Osteoblast (primary cell): ENCODE measurements around the gene DIS3L2. TPM values are rescaled to one million over a fixed set of nuclear protein-coding genes. Genes with fewer than 3 reads are reported as not detected.
"Not testable (repeated sequence)": the region's sequence is repeated elsewhere in the genome, so short reads cannot be mapped to it uniquely, and the experiment has no call there.

Experiments
- DNase-seq: peaks from one replicate; pipeline ENCODE4 v3.0.0; 2011; ENCODE audit warnings: low spot score, mixed read lengths; ENCODE audit not compliant: insufficient read length; ENCODE audit errors: missing footprints
- H2AFZ ChIP-seq: 2 replicates; pipeline ENCODE4 v1.6.0; 2011; ENCODE audit warnings: mild to moderate bottlenecking, low read length
- H3K27ac ChIP-seq: 2 replicates; pipeline ENCODE4 v1.5.1; 2011; ENCODE audit warnings: mild to moderate bottlenecking, low read depth, low read length, moderate library complexity
- H3K27me3 ChIP-seq: 2 replicates; pipeline ENCODE4 v1.6.0; 2012; ENCODE audit warnings: mild to moderate bottlenecking, control low read depth, inconsistent platforms, low read length, moderate library complexity; ENCODE audit not compliant: insufficient read depth
- H3K36me3 ChIP-seq: 2 replicates; pipeline ENCODE4 v1.5.1; 2011; ENCODE audit warnings: mild to moderate bottlenecking, low read length, control low read depth, moderate library complexity; ENCODE audit not compliant: insufficient read depth
- H3K4me1 ChIP-seq: 2 replicates; pipeline ENCODE4 v1.5.1; 2011; ENCODE audit warnings: mild to moderate bottlenecking, low read length, control low read depth, moderate library complexity; ENCODE audit not compliant: insufficient read depth
- H3K4me2 ChIP-seq: 2 replicates; pipeline ENCODE4 v1.6.0; 2011; ENCODE audit warnings: mild to moderate bottlenecking, low read length; ENCODE audit not compliant: insufficient read depth
- H3K4me3 ChIP-seq: fragments of 200-600 bp; sonication (generic); 3 replicates; pipeline ENCODE4 v1.5.1; 2012; ENCODE audit warnings: mild to moderate bottlenecking, low read length, inconsistent platforms; ENCODE audit not compliant: insufficient read depth
- H3K79me2 ChIP-seq: 2 replicates; pipeline ENCODE4 v1.6.0; 2012; ENCODE audit warnings: mild to moderate bottlenecking, low read length, control low read depth, inconsistent platforms; ENCODE audit not compliant: insufficient read depth
- H3K9me3 ChIP-seq: 2 replicates; pipeline ENCODE4 v1.5.1; 2011; ENCODE audit warnings: low read depth, low read length, control low read depth
- H4K20me1 ChIP-seq: 2 replicates; pipeline ENCODE4 v1.6.0; 2012; ENCODE audit warnings: mild to moderate bottlenecking, low read length, control low read depth; ENCODE audit not compliant: insufficient read depth
- total RNA-seq: library from RNA; depleted of rRNA; stranded (reverse); fragments of >200 nt; gene quantifications from 2 replicates; pipeline ENCODE4 v1.2.3, GENCODE V29; 2012
- TF ChIP-seq, protein P1 (sequence below): IDR thresholded peaks from 2 replicates; pipeline ENCODE4 v1.5.1; 2011; ENCODE audit warnings: mild to moderate bottlenecking, low read depth, low read length, moderate library complexity; ENCODE audit errors: extremely low read depth

DIS3L2 gene
- total RNA-seq, 1 donor = 28.2 TPM

DNA sequence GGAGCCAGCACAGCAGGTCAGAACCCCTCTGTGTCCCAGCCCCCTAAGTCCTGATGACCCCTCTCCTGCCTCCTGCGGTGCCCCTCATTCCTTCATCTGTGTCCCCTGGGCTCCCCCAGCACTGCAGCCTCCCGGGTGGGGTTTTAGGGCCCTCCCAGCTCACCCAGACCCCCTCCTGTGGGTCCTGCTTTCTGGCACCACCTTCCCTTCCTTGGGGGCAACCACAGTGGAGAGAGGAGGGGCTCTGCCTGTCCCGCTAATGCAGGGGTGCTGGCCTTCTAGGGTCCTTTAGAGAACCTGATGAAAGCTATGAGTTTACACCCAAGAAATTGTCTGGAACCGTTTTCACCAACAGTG, 374.3 kb downstream of the DIS3L2 start:
- Histone ChIP-seq H3K4me3 (no peak overlapping the region), H3K4me2 (no peak overlapping the region), H3K79me2 (no peaks in the 10 kb centered on the region), H3K27me3 (no peaks in the 10 kb centered on the region), H3K9me3 (no peaks in the 10 kb centered on the region), H3K4me1 (no peaks in the 10 kb centered on the region), H3K27ac (no peak overlapping the region), H2AFZ (no peak overlapping the region), H3K36me3 (no peaks in the 10 kb centered on the region), H4K20me1 (no peaks in the 10 kb centered on the region)
- TF ChIP-seq, protein P1, sequence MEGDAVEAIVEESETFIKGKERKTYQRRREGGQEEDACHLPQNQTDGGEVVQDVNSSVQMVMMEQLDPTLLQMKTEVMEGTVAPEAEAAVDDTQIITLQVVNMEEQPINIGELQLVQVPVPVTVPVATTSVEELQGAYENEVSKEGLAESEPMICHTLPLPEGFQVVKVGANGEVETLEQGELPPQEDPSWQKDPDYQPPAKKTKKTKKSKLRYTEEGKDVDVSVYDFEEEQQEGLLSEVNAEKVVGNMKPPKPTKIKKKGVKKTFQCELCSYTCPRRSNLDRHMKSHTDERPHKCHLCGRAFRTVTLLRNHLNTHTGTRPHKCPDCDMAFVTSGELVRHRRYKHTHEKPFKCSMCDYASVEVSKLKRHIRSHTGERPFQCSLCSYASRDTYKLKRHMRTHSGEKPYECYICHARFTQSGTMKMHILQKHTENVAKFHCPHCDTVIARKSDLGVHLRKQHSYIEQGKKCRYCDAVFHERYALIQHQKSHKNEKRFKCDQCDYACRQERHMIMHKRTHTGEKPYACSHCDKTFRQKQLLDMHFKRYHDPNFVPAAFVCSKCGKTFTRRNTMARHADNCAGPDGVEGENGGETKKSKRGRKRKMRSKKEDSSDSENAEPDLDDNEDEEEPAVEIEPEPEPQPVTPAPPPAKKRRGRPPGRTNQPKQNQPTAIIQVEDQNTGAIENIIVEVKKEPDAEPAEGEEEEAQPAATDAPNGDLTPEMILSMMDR = no peak
- DNase-seq = peak; percentile 72

DNA sequence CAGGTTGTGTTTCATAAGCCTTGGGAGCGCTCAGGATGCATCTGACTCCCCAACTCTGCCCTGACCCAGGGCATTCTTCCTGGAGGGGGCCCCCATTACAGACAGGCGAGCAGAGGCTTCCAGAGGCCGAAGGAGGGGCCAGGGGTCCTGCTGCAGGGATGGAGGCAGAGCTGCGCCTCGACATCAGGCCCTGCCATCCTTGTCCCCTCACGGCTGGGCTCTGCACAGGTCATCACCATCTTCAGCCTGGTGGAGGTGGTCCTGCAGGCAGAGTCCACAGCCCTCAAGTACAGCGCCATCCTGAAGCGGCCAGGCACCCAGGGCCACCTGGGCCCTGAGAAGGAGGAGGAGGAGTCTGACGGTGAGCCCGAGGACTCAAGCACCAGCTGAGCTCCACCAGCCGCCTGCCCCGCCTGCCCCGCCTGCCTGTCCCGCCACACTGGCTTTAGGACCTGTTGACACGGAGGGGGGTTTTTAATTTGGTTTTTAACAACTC, 374.8 kb downstream of the DIS3L2 start:
- no peak overlapping the region for H3K4me3 ChIP-seq
- no peak for DNase-seq
- H3K9me3 ChIP-seq = no peaks in the 10 kb centered on the region
- H3K4me1 ChIP-seq = no peaks in the 10 kb centered on the region
- TF ChIP-seq, protein P1 = no peak
- no peak overlapping the region for H2AFZ ChIP-seq
- H3K4me2 ChIP-seq = no peak overlapping the region
- no peaks in the 10 kb centered on the region for H4K20me1 ChIP-seq
- no peaks in the 10 kb centered on the region for H3K27me3 ChIP-seq
- H3K79me2 ChIP-seq = no peaks in the 10 kb centered on the region
- H3K27ac ChIP-seq = no peak overlapping the region
- H3K36me3 ChIP-seq = no peaks in the 10 kb centered on the region

DNA sequence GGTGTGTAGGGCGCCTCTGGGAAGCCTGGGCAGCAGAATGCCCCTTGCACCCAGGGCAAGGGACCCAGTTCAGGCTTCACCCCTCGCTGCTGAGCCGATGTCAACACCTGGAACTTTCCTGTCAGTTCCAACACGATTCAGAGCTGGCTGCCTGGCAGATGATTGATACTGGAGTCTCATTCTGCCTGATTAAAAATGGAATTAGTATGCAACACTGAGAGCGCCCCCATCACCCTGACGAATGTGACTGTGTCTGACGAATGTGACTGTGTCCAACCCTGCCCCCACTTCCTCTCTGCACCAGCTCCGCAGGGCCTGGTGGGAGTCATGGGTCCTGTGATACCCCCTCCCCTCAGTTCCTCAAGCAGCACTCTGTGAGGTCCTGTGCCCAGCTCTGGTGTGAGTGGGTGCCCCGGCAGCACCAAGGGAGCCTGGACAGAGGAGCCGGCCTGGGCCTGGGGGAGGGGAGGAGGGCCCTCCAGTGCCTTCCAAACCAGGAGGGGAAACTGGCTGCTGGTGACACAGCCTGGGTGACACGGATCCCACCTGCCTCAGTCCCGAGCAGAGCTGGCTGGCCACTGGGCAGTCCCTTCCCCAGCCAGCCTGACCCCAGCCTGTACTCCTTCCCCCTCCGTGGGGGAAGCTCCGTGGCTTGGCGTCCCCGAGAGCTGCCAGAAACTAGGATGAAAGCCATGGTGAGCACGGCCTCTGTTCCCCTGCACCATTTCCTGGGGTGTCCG, 375.6 kb downstream of the DIS3L2 start:
- H3K4me1 ChIP-seq = no peaks in the 10 kb centered on the region
- no peak overlapping the region for H3K4me2 ChIP-seq
- no peaks in the 10 kb centered on the region for H3K79me2 ChIP-seq
- no peaks in the 10 kb centered on the region for H4K20me1 ChIP-seq
- TF ChIP-seq, protein P1 = no peak
- no peak overlapping the region for H3K27ac ChIP-seq
- H3K9me3 ChIP-seq = no peaks in the 10 kb centered on the region
- no peaks in the 10 kb centered on the region for H3K36me3 ChIP-seq
- DNase-seq = no peak
- no peak overlapping the region for H2AFZ ChIP-seq
- H3K4me3 ChIP-seq = no peak overlapping the region
- no peaks in the 10 kb centered on the region for H3K27me3 ChIP-seq

DNA sequence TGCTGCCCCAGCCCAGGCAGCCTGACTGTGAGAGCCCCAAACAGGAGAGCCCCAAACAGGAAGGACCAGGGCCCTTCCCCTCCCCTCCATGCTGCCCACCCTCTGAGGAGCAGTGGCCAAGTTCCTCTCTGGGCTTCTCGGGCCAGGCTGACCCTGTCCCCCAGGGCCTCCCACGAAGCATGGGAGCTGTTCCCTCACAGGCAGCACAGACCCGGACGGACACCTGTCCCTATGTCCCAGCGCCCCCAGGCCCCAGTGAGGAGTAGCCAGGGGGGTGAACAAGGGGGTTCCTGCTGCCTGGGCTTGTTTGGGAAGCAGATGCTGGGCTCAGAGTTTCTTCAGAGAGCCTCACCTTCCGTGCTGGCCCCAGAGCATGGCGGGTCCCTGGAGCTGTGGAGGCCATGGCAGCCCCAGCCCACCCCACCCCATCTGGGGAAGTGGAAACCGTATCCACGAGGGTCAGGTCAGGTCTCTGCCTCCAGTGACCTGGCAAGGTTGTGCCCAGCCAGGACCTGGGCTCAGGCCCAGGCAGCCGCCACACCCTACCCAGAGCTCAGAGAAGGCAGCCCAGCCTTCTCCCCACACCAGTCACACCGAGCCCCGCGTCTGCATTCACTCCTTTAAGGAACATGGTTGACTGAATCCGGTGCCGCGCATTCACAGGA, 376.7 kb downstream of the DIS3L2 start:
- not testable (repeated sequence) for H2AFZ ChIP-seq, H3K27ac ChIP-seq, H3K4me3 ChIP-seq, H3K36me3 ChIP-seq, H3K9me3 ChIP-seq, H3K27me3 ChIP-seq, H3K4me1 ChIP-seq, H4K20me1 ChIP-seq, H3K4me2 ChIP-seq, H3K79me2 ChIP-seq
- DNase-seq = peak; percentile 36
